Anterior cingulate cortex (tissue), 58 donors: ENCODE data around the gene PARD3B.
A peak's percentile ranks its signal among the peaks of the same experiment; 100 is the strongest.

Experiments used
- DNase-seq, 58 donors: peaks; one replicate each; lab custom pipeline; 2025; lab: John Stamatoyannopoulos, UW

PARD3B gene

GRCh38 chr2:205607146-205607545 lies 1061.9 kb downstream of the PARD3B start:
- no peak for DNase-seq

GRCh38 chr2:205609113-205609512 lies 1063.8 kb downstream of the PARD3B start:
- no peak for DNase-seq

- DNase-seq = no peak
Observed at GRCh38 chr2:205610437-205610836, 1065.2 kb downstream of the PARD3B start.

GRCh38 chr2:205612636-205613035 lies 1067.4 kb downstream of the PARD3B start:
- DNase-seq = no peak

- DNase-seq = no peak
Observed at GRCh38 chr2:205613970-205614559, 1068.8 kb downstream of the PARD3B start.

GRCh38 chr2:205614965-205615364 lies 1069.7 kb downstream of the PARD3B start:
- DNase-seq = no peak

GRCh38 chr2:205617905-205618304 lies 1072.6 kb downstream of the PARD3B start:
- DNase-seq = no peak

- DNase-seq = peak in 1 of 58 donors; percentile 1
Observed at GRCh38 chr2:205619600-205619999, 1074.3 kb downstream of the PARD3B start.

GRCh38 chr2:205627085-205627484 lies 1081.8 kb downstream of the PARD3B start:
- DNase-seq = no peak

GRCh38 chr2:205628422-205628821 lies 1083.1 kb downstream of the PARD3B start:
- no peak for DNase-seq

- DNase-seq = no peak
Observed at GRCh38 chr2:205629091-205629776, 1084.0 kb downstream of the PARD3B start.

GRCh38 chr2:205633994-205634393 lies 1088.7 kb downstream of the PARD3B start:
- DNase-seq = no peak

GRCh38 chr2:205636549-205637319 lies 1091.5 kb downstream of the PARD3B start:
- DNase-seq = no peak

- DNase-seq = no peak
Observed at GRCh38 chr2:205637320-205637602, 1092.0 kb downstream of the PARD3B start.

- no peak for DNase-seq
Observed at GRCh38 chr2:205637779-205638503, 1092.7 kb downstream of the PARD3B start.

GRCh38 chr2:205640716-205641115 lies 1095.4 kb downstream of the PARD3B start:
- no peak for DNase-seq

GRCh38 chr2:205642599-205643356 lies 1097.5 kb downstream of the PARD3B start:
- no peak for DNase-seq

GRCh38 chr2:205643391-205643885 lies 1098.2 kb downstream of the PARD3B start:
- no peak for DNase-seq

GRCh38 chr2:205644018-205644417 lies 1098.7 kb downstream of the PARD3B start:
- no peak for DNase-seq

GRCh38 chr2:205646680-205647079 lies 1101.4 kb downstream of the PARD3B start:
- DNase-seq = no peak
